H1 (cell line): Measurements from ENCODE around the gene PCED1B. TPM values are rescaled to one million over a fixed set of nuclear protein-coding genes. Genes with fewer than 3 reads are reported as not detected.

ENCODE experiments used
- CBX5 ChIP-seq: fragments of 300-800, 300-1000 bp; sonication (generic); IDR thresholded peaks from 2 replicates; pipeline ENCODE4 v1.7.1; 2016; ENCODE audit warnings: antibody characterized with exemption, low read length, low read depth
- SIRT6 ChIP-seq: IDR thresholded peaks from one replicate; pipeline ENCODE4 v1.7.1; 2012; ENCODE audit warnings: low read length, inconsistent platforms
- TEAD4 ChIP-seq: IDR thresholded peaks from 2 replicates; pipeline ENCODE4 v1.6.1; 2012; ENCODE audit warnings: low read depth, low read length, inconsistent platforms, mixed read lengths
- polyA plus RNA-seq, 7 experiments: library from polyadenylated mRNA; depleted of rRNA in 3 of 7; stranded (reverse) in 5 of 7; unstranded in 2 of 7; fragments of >200 nt in 5 of 7; fragments of 200-250 nt in 2 of 7; gene quantifications; 1 replicate in 5 of 7; 2 replicates in 1 of 7; 4 replicates in 1 of 7; pipeline versions ENCODE4 v1.2.1 to v1.2.3, GENCODE V29; 2011 to 2013; ENCODE audit warnings: missing spikeins in 2 of 7, mixed read lengths in 2 of 7
- total RNA-seq: library from RNA; stranded (reverse); fragmentation: NEBNext Ultra II Directional; extraction: Animal tissue kit (Norgen Biotek cat#: 25700); gene quantifications from 2 replicates; pipeline ENCODE4 v1.2.1, GENCODE V29; 2021
- TF ChIP-seq, protein P1 (sequence below): IDR thresholded peaks from 2 replicates; pipeline ENCODE4 v1.6.1; 2012; ENCODE audit warnings: inconsistent platforms

Gene PCED1B
- total and polyA plus RNA-seq, 2 of the 8 experiments (the other 6 are each of a cell fraction or from before 2014, with no cell fraction given): 4.7 to 5.4 TPM

DNA sequence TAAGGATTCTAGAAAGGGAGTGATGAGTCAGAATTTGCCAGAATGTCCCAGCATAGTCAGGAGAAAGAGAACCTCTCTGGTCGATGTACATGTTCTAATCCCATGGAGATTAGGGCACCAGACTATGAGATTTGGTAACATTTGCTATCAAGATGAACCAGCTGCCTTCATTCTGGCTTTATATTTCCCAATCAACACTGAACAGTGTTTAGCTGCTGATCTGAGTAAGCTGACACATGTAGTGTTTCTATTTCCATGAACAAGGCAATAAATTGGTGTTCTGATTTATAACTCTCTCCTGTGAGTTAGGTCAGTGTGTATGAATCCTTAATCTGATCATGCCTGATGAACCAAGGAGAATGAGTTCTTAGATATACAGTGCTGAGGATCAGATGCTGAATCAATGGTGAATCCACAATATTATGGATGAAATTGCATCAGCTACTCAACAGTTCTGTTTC lies 158.4 kb downstream of the PCED1B start (continued):
- no peak for TF ChIP-seq TEAD4
- no peak for TF ChIP-seq SIRT6
- TF ChIP-seq, protein P1, sequence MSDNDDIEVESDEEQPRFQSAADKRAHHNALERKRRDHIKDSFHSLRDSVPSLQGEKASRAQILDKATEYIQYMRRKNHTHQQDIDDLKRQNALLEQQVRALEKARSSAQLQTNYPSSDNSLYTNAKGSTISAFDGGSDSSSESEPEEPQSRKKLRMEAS: no peak
- TF ChIP-seq CBX5: no peak
